Measurements from ENCODE around the gene SGPP2. TPM values are rescaled to one million over a fixed set of nuclear protein-coding genes. Genes with fewer than 3 reads are reported as not detected.

Gene SGPP2
- total and polyA plus RNA-seq, 2 experiments from 2014 or later, result 0.08 TPM; not detected in 1

DNA sequence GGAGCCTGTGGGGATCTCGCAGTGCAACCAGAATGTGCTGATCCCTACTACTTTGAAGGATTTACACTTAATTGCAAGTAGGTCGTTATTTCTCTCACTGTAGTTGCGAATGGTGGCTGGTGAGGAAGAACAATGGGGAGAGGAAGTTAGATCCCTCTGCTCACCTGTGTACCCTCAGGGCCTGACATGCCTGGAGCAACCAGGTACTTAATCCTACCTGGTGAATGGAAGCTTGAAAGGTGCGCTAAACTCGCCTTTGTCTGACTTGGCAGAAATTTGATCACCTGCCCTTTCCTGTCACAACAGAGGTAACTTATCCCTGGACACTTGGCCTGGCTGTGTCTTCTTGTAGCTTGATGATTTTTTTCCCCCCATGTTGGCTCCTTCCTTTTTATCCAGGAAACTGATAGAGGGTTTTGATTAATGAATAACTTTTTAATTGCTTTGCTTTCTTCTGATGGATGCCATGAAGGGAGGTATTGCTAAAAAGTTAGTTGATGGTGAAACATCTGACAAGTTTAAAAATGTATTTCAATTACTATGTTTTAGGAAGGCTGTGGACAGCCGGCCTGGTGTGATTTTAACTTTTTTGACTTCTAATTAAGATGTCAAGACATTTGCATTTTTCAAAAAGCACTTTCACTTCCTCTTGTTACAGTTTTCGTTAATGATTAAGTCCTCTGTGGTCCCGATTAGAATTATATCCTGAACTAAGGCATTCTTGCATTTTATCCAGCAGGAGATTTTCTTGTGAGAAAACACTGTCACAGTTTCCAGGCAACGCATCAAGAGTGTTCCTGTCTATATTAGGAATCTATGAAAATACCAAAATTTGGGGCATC, 9.2 kb downstream of the SGPP2 start:
- Histone ChIP-seq H3K36me3 (ENCODE audit: insufficient read depth) (no peaks in the 10 kb centered on the region), H3K9me2 (ENCODE audit: insufficient read depth) (no peaks in the 10 kb centered on the region), H3K79me2 (replicated peaks; ENCODE audit: insufficient read depth) (no peaks in the 10 kb centered on the region), H4K20me1 (replicated peaks; ENCODE audit: insufficient read depth) (peaks cover 5% of the 10 kb centered on the region), H2AFZ (no peak overlapping the region), H3K27ac (ENCODE audit: low read depth) (no peak overlapping the region), H3K4me3 (no peak overlapping the region), H3K4me1 (ENCODE audit: insufficient read depth) (peaks cover 4% of the 10 kb centered on the region; the same call in 1 of the 2 replicates), H3K4me2 (no peak overlapping the region), H3F3A (replicated peaks; ENCODE audit: low read depth) (no peaks in the 10 kb centered on the region), H3K27me3 (ENCODE audit: insufficient read depth) (peaks cover 74% of the 10 kb centered on the region)
- Mint-ChIP-seq H3K27me3 (ENCODE audit: insufficient read depth, low read depth, poor library complexity) (peaks cover 39% of the 10 kb centered on the region), H3K27ac (no peak overlapping the region), H3K36me3 (ENCODE audit: low read depth) (no peaks in the 10 kb centered on the region), H3K9me3 (no peaks in the 10 kb centered on the region), H3K4me1 (peaks cover 10% of the 10 kb centered on the region; the same call in 2 of the 3 replicates), H3K4me3 (peak overlapping the region; percentile 21; the same call in 1 of the 3 replicates)
- peak; percentile 90 for DNase-seq (ENCODE audit: low spot score)
- ATAC-seq, result peak; percentile 99
- TF ChIP-seq POLR2AphosphoS5 (IDR thresholded peaks at IDR 0.05; ENCODE audit: low read depth), result peak; percentile 64
- TF ChIP-seq, protein P1, sequence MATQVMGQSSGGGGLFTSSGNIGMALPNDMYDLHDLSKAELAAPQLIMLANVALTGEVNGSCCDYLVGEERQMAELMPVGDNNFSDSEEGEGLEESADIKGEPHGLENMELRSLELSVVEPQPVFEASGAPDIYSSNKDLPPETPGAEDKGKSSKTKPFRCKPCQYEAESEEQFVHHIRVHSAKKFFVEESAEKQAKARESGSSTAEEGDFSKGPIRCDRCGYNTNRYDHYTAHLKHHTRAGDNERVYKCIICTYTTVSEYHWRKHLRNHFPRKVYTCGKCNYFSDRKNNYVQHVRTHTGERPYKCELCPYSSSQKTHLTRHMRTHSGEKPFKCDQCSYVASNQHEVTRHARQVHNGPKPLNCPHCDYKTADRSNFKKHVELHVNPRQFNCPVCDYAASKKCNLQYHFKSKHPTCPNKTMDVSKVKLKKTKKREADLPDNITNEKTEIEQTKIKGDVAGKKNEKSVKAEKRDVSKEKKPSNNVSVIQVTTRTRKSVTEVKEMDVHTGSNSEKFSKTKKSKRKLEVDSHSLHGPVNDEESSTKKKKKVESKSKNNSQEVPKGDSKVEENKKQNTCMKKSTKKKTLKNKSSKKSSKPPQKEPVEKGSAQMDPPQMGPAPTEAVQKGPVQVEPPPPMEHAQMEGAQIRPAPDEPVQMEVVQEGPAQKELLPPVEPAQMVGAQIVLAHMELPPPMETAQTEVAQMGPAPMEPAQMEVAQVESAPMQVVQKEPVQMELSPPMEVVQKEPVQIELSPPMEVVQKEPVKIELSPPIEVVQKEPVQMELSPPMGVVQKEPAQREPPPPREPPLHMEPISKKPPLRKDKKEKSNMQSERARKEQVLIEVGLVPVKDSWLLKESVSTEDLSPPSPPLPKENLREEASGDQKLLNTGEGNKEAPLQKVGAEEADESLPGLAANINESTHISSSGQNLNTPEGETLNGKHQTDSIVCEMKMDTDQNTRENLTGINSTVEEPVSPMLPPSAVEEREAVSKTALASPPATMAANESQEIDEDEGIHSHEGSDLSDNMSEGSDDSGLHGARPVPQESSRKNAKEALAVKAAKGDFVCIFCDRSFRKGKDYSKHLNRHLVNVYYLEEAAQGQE (IDR thresholded peaks at IDR 0.05; ENCODE audit: unreplicated experiment), result no peak

DNA sequence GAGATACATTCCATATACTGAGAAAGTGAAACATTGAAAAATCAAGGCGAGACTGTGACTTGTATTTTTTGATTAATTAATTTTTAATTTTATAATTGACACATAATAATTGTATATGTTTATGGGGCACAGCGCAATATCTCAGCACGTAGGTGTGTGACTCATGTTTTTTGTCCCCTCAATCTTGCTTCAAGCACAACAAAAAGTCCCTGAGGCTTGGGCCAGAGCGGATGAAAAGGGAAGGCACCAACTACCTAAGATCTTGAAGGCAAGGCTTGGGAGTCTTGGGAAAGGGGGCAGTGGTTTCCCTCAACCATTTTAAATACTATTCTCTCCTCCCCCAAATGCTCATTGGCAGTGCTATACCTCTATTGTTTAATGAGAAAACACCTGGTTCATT, 9.9 kb downstream of the SGPP2 start:
- no peaks in the 10 kb centered on the region for H3K36me3 Mint-ChIP-seq (ENCODE audit: low read depth)
- Histone ChIP-seq H3K4me1 (ENCODE audit: insufficient read depth) (peaks cover 4% of the 10 kb centered on the region; the same call in 1 of the 2 replicates), H3K9me2 (ENCODE audit: insufficient read depth) (no peaks in the 10 kb centered on the region), H3K27ac (ENCODE audit: low read depth) (no peak overlapping the region), H2AFZ (no peak overlapping the region), H3F3A (replicated peaks; ENCODE audit: low read depth) (no peaks in the 10 kb centered on the region), H4K20me1 (replicated peaks; ENCODE audit: insufficient read depth) (peaks cover 5% of the 10 kb centered on the region), H3K27me3 (ENCODE audit: insufficient read depth) (peaks cover 67% of the 10 kb centered on the region), H3K4me2 (no peak overlapping the region), H3K4me3 (no peak overlapping the region), H3K36me3 (ENCODE audit: insufficient read depth) (no peaks in the 10 kb centered on the region), H3K79me2 (replicated peaks; ENCODE audit: insufficient read depth) (no peaks in the 10 kb centered on the region)
- no peak overlapping the region for H3K4me3 Mint-ChIP-seq
- H3K4me1 Mint-ChIP-seq, result peaks cover 10% of the 10 kb centered on the region; the same call in 2 of the 3 replicates
- ATAC-seq (no peak; the same call in 2 of the 3 replicates), DNase-seq (ENCODE audit: low spot score) (peak; percentile 18)
- H3K9me3 Mint-ChIP-seq, result no peaks in the 10 kb centered on the region
- H3K27ac Mint-ChIP-seq, result no peak overlapping the region
- peaks cover 39% of the 10 kb centered on the region for H3K27me3 Mint-ChIP-seq (ENCODE audit: insufficient read depth, low read depth, poor library complexity)
- TF ChIP-seq EZH2 (IDR thresholded peaks at IDR 0.05; ENCODE audit: low read depth, unreplicated experiment) (no peak), NANOG (IDR thresholded peaks at IDR 0.05; ENCODE audit: borderline replicate concordance) (no peak), JUNB (IDR thresholded peaks at IDR 0.05; ENCODE audit: unreplicated experiment) (no peak), CREB1 (CRISPR knock-in tag; IDR thresholded peaks at IDR 0.05; ENCODE audit: low read depth) (no peak), STAT1 (IDR thresholded peaks at IDR 0.05; ENCODE audit: unreplicated experiment) (no peak), ZNF114 (CRISPR knock-in tag; IDR thresholded peaks at IDR 0.05) (no peak)
- TF ChIP-seq, protein P2, sequence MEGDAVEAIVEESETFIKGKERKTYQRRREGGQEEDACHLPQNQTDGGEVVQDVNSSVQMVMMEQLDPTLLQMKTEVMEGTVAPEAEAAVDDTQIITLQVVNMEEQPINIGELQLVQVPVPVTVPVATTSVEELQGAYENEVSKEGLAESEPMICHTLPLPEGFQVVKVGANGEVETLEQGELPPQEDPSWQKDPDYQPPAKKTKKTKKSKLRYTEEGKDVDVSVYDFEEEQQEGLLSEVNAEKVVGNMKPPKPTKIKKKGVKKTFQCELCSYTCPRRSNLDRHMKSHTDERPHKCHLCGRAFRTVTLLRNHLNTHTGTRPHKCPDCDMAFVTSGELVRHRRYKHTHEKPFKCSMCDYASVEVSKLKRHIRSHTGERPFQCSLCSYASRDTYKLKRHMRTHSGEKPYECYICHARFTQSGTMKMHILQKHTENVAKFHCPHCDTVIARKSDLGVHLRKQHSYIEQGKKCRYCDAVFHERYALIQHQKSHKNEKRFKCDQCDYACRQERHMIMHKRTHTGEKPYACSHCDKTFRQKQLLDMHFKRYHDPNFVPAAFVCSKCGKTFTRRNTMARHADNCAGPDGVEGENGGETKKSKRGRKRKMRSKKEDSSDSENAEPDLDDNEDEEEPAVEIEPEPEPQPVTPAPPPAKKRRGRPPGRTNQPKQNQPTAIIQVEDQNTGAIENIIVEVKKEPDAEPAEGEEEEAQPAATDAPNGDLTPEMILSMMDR (conservative IDR thresholded peaks at IDR 0.05; ENCODE audit: low read depth in 2 of 2), result no peak
- TF ChIP-seq, protein P1 (IDR thresholded peaks at IDR 0.05; ENCODE audit: unreplicated experiment), result no peak
- TF ChIP-seq, protein P3, sequence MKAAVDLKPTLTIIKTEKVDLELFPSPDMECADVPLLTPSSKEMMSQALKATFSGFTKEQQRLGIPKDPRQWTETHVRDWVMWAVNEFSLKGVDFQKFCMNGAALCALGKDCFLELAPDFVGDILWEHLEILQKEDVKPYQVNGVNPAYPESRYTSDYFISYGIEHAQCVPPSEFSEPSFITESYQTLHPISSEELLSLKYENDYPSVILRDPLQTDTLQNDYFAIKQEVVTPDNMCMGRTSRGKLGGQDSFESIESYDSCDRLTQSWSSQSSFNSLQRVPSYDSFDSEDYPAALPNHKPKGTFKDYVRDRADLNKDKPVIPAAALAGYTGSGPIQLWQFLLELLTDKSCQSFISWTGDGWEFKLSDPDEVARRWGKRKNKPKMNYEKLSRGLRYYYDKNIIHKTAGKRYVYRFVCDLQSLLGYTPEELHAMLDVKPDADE (IDR thresholded peaks at IDR 0.05), result no peak
